ENCODE data around the gene TBL1X. TPM values are rescaled to one million over a fixed set of nuclear protein-coding genes. Genes with fewer than 3 reads are reported as not detected.

Gene TBL1X
- total RNA-seq, 1 donor from 2014 or later: 15.4 TPM

DNA sequence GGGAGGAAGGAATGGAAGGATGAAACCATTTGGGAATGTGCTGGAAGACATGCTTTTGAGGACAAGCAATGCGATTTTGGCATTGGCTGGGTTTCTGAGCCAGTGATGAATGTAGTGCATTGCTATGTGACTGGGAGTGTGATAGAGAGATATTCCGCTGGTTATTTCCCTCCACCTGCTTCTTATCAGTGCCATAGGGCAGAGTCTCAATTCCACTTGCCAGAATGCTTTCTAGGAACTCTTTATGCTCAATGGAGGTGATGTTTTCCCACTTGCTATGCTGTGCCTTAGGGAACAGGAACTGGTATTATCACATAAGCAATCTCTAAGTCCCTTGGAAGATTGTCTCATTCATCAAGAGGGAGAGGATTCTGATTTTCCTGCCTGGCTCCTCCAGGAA lies 28.0 kb downstream of the TBL1X start:
- no peaks in the 10 kb centered on the region for H3K36me3 ChIP-seq
- H3K9me3 ChIP-seq: no peaks in the 10 kb centered on the region
- no peak for DNase-seq (ENCODE audit: low spot score in 2 of 2)
- intact Hi-C loops (cut with DNase I): no loop called here
- H3K27ac ChIP-seq: no peak overlapping the region
- TF ChIP-seq, protein P1, sequence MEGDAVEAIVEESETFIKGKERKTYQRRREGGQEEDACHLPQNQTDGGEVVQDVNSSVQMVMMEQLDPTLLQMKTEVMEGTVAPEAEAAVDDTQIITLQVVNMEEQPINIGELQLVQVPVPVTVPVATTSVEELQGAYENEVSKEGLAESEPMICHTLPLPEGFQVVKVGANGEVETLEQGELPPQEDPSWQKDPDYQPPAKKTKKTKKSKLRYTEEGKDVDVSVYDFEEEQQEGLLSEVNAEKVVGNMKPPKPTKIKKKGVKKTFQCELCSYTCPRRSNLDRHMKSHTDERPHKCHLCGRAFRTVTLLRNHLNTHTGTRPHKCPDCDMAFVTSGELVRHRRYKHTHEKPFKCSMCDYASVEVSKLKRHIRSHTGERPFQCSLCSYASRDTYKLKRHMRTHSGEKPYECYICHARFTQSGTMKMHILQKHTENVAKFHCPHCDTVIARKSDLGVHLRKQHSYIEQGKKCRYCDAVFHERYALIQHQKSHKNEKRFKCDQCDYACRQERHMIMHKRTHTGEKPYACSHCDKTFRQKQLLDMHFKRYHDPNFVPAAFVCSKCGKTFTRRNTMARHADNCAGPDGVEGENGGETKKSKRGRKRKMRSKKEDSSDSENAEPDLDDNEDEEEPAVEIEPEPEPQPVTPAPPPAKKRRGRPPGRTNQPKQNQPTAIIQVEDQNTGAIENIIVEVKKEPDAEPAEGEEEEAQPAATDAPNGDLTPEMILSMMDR (IDR thresholded peaks at IDR 0.05): no peak
- no peak overlapping the region for H3K4me3 ChIP-seq
- H3K4me1 ChIP-seq: peaks cover 0 to 6% of the 10 kb centered on the region in 2 donors
- no peaks in the 10 kb centered on the region for H3K27me3 ChIP-seq

DNA sequence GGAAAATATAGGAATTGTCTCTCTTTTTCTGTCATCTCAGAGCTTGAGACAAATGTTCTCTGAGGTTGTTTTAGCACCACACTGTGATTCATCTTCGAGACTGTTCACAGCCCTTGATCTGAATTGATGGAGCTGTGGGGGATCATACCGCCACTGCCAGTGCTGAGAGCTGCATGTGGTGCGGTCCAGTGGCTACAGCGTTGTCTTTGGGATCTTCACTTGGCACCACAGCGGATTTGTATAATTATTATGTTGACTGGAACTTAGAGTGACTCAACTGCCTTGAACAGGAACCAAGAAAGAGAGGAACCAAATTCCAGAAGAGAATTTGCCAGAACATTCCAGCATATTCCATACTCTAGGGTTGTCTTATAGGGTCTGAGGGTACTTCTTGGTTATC lies 29.1 kb downstream of the TBL1X start:
- intact Hi-C loops (cut with DNase I): no loop called here
- no peaks in the 10 kb centered on the region for H3K36me3 ChIP-seq
- DNase-seq (ENCODE audit: low spot score in 2 of 2): no peak
- no peak overlapping the region for H3K27ac ChIP-seq
- no peaks in the 10 kb centered on the region for H3K27me3 ChIP-seq
- peaks cover 0 to 6% of the 10 kb centered on the region in 2 donors for H3K4me1 ChIP-seq
- TF ChIP-seq, protein P1 (IDR thresholded peaks at IDR 0.05): no peak
- H3K4me3 ChIP-seq: no peak overlapping the region
- H3K9me3 ChIP-seq: no peaks in the 10 kb centered on the region

DNA sequence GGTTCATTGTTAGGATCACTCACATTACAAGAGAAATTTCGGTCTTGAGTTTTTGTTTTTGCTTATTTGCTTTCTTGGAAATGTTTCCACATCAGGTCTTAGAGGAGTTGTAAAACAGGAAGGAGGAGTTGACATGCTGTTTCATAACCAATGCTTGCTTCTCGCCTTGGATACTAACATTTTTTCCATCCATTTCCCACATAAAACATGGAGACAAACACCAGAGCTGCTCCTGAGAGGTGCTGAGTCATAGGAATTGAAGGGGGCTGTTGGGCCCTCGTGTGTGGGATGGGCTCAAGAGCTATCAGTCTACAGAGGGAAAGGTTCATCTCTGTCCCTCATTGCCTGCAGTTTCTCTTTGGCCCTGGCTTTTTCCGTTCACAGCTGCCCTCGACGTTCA lies 29.9 kb downstream of the TBL1X start:
- intact Hi-C loops (cut with DNase I): no loop called here
- no peak overlapping the region for H3K27ac ChIP-seq

DNA sequence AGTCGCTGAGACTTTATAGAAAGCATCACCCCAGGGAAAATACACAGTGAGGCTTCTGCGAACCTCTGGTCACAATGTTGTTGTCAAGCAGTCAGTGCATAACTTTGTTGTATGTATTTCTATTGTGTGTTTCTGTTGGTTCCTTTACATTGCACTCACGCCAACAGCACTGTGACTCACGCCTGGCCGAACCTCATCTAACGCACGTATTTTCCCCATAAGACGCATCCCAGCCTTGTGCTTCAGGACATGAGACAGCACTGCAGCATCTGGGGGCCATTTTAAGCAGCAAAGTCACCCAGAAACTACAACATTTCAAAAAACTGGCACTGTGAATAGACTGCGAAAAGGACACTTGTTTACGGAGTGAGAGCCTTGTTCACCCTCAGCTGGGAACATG lies 30.6 kb downstream of the TBL1X start:
- Histone ChIP-seq H3K4me3 (no peak overlapping the region), H3K36me3 (no peaks in the 10 kb centered on the region), H3K4me1 (peaks cover 0 to 6% of the 10 kb centered on the region in 2 donors), H3K9me3 (no peaks in the 10 kb centered on the region), H3K27ac (no peak overlapping the region), H3K27me3 (no peaks in the 10 kb centered on the region)
- no peak for DNase-seq (ENCODE audit: low spot score in 2 of 2)
- intact Hi-C loops (cut with DNase I): no loop called here
- TF ChIP-seq, protein P1 (IDR thresholded peaks at IDR 0.05): no peak

More for the DNA sequence above, 29.9 kb downstream of the TBL1X start:
- no peak for DNase-seq (ENCODE audit: low spot score in 2 of 2)
- Histone ChIP-seq H3K36me3 (no peaks in the 10 kb centered on the region), H3K27me3 (no peaks in the 10 kb centered on the region), H3K9me3 (no peaks in the 10 kb centered on the region), H3K4me3 (no peak overlapping the region), H3K4me1 (peaks cover 0 to 6% of the 10 kb centered on the region in 2 donors)
- TF ChIP-seq, protein P1 (IDR thresholded peaks at IDR 0.05): no peak

DNA sequence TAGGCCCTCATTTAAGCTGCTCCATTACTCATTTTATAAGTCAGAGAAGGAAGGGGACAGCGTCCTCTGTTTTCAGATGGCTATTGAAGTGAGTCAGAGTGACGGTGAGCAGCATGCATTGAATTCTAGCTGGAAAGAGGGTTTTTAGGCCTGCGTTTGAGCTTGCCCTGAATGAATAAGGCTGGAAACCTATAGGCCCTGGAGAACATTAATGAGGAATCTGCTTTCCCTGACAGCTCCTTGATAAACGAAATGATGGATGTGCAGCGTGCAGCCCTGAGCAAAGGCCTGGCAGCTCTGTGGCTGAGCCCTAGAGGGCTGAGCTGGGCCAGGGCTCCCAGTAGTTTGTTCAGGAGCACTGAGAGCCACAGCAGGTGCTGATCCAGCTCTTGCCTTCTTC lies 33.4 kb downstream of the TBL1X start:
- intact Hi-C loops (cut with DNase I): no loop called here
- Histone ChIP-seq H3K27me3 (no peaks in the 10 kb centered on the region), H3K36me3 (peaks cover 7 to 13% of the 10 kb centered on the region in 2 donors), H3K4me1 (peaks cover 0 to 2% of the 10 kb centered on the region in 2 donors), H3K27ac (no peak overlapping the region), H3K9me3 (no peaks in the 10 kb centered on the region), H3K4me3 (no peak overlapping the region)
- no peak for DNase-seq (ENCODE audit: low spot score in 2 of 2)
- TF ChIP-seq, protein P1 (IDR thresholded peaks at IDR 0.05): no peak

DNA sequence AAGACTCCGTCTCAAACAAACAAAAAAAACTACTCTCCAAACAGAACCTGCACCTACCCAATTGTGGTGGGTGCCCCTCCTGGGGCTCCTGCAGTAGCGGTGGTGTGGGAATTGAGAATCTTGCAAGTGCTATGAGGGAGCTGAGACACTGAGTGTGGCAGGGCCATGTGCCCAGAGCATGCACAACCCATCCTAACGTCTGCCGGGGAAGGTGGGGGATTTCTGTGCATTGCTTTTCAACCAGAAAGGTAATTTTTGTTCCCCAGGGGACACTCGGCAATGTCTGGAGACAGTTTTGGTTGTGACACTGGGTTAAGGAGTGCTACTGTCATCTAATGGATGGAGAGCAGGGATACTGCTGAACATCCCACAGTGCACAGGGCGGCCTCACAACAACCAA lies 35.7 kb downstream of the TBL1X start:
- no peak overlapping the region for H3K27ac ChIP-seq
- TF ChIP-seq, protein P1 (IDR thresholded peaks at IDR 0.05): no peak
- no peaks in the 10 kb centered on the region for H3K9me3 ChIP-seq
- H3K4me3 ChIP-seq: no peak overlapping the region
- peaks cover 11 to 28% of the 10 kb centered on the region in 2 donors for H3K36me3 ChIP-seq
- H3K27me3 ChIP-seq: no peaks in the 10 kb centered on the region
- DNase-seq (ENCODE audit: low spot score in 2 of 2): no peak
- H3K4me1 ChIP-seq: no peaks in the 10 kb centered on the region
- intact Hi-C loops (cut with DNase I): no loop called here
